WTC11 (cell line): ENCODE measurements around the gene DOHH.
A peak's percentile ranks its signal among the peaks of the same experiment; 100 is the strongest.

Source experiments
- ATF1 ChIP-seq: sonication (generic); formaldehyde crosslinking; IDR thresholded peaks from 2 replicates; pipeline ENCODE4 v1.8.1; 2023; ENCODE audit warnings: mild to moderate bottlenecking, moderate library complexity, missing genetic modification reagents
- FOXJ3 ChIP-seq: sonication (generic); formaldehyde crosslinking; IDR thresholded peaks from 2 replicates; pipeline ENCODE4 v1.9.0; 2021; ENCODE audit warnings: missing genetic modification reagents, mild to moderate bottlenecking, borderline replicate concordance
- SP1 ChIP-seq: sonication (generic); formaldehyde crosslinking; conservative IDR thresholded peaks from 2 replicates; pipeline ENCODE4 v1.8.1; 2022; ENCODE audit warnings: missing genetic modification reagents
- ZNF423 ChIP-seq: fragments of 250-450 bp; sonication (Bioruptor Pico); IDR thresholded peaks from 2 replicates; pipeline ENCODE4 v2.1.2; 2022; ENCODE audit warnings: mild to moderate bottlenecking, moderate library complexity

- TF ChIP-seq FOXJ3 (CRISPR knock-in tag), result no peak
- no peak for TF ChIP-seq ATF1 (CRISPR knock-in tag)
- TF ChIP-seq SP1, result peak; percentile 91
- no peak for TF ChIP-seq ZNF423 (CRISPR knock-in tag)
Observed at GRCh38 chr19:3505598-3506383, 5.3 kb upstream of the DOHH start, which contains the start of gene FZR1.
